Measurements from ENCODE around the gene LAMA3. TPM values are rescaled to one million over a fixed set of nuclear protein-coding genes. Genes with fewer than 3 reads are reported as not detected.
A peak's percentile ranks its signal among the peaks of the same experiment; 100 is the strongest.

The LAMA3 gene
- total and polyA plus RNA-seq, 12 donors, result 1.6 to 10.2 (median 4.0) TPM

DNA sequence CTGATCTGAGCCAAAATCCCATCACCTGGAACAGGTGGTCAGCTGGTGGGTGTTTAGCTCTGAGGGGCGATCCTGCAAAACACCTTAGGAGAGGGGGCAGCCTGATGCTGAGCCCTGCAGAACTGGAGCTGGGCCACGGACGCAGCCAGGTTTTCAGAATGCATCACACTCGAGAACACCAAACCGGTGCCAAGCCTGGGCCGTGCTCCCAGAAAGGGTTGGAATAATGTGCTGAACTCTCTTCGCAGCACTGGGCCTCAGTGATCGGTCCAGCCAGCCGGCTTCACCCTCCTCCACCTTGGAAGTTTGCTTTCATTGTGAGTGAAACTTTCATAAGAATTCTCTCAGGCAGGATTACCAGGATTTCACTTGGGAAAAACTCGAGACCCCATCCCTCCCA, 268.8 kb downstream of the LAMA3 start:
- intact Hi-C loops (cut with DNase I), result no loop called here
- 71 to 79% (median 78%) methylated on average over 6 to 10 of the region's 10 CpGs for WGBS, 4 donors
- H3K4me3 ChIP-seq, result no peak overlapping the region
- H3K27me3 ChIP-seq, result no peaks in the 10 kb centered on the region
- H3K4me1 ChIP-seq (replicated peaks in 1 of 2), result no peaks in the 10 kb centered on the region
- peak in 2 of 7 donors; percentile 16 to 35 for DNase-seq
- H3K27ac ChIP-seq, result no peak overlapping the region
- H3K9me3 ChIP-seq (replicated peaks in 1 of 3), result no peaks in the 10 kb centered on the region
- TF ChIP-seq POLR2A (IDR thresholded peaks at IDR 0.05), result no peak
- TF ChIP-seq, protein P1, sequence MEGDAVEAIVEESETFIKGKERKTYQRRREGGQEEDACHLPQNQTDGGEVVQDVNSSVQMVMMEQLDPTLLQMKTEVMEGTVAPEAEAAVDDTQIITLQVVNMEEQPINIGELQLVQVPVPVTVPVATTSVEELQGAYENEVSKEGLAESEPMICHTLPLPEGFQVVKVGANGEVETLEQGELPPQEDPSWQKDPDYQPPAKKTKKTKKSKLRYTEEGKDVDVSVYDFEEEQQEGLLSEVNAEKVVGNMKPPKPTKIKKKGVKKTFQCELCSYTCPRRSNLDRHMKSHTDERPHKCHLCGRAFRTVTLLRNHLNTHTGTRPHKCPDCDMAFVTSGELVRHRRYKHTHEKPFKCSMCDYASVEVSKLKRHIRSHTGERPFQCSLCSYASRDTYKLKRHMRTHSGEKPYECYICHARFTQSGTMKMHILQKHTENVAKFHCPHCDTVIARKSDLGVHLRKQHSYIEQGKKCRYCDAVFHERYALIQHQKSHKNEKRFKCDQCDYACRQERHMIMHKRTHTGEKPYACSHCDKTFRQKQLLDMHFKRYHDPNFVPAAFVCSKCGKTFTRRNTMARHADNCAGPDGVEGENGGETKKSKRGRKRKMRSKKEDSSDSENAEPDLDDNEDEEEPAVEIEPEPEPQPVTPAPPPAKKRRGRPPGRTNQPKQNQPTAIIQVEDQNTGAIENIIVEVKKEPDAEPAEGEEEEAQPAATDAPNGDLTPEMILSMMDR (IDR thresholded peaks at IDR 0.05), result no peak
- no peaks in the 10 kb centered on the region for H3K36me3 ChIP-seq (replicated peaks in 1 of 2)

DNA sequence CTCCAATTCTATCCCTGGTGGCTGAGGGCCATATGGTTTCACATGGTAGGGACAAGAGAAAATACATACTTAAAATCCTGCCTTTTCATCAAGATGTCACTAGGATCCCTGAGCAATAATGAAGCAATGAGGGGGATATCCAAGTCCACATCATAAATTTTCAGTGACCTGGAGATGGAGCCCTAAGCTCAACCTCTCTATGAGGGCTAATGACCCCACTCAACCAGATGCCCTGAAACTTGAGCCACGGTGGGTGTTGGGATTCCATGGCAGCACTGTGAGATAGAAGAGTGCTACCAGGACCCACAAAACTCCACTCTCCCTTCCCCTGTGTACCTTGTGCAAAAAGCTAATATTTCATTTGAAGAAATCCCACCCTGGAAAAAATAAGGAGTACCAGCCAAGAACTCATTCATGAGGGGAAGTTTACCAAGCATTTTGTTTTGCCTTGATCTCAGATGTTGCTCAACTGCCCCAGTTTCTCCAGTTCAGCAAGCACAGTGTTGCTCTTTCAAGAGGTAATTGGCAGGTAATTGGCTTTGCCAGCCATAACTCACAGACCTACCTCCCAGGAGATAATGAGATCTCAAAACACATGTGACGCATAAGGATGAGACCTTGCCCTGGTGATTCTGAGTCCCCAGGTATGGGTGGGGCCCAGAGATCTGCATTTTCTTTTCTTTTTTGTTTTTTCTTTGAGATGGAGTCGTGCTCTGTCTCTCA, 274.4 kb downstream of the LAMA3 start:
- no peak for DNase-seq
- 72 to 79% (median 76%) methylated on average over 3 of the region's 3 CpGs for WGBS, 4 donors
- no peaks in the 10 kb centered on the region for H3K27me3 ChIP-seq
- no peaks in the 10 kb centered on the region for H3K9me3 ChIP-seq (replicated peaks in 1 of 3)
- TF ChIP-seq, protein P1 (IDR thresholded peaks at IDR 0.05), result peak in 2 of 6 experiments; percentile 6 to 18
- no peak for TF ChIP-seq POLR2A (IDR thresholded peaks at IDR 0.05)
- no peaks in the 10 kb centered on the region for H3K36me3 ChIP-seq (replicated peaks in 1 of 2)
- H3K4me3 ChIP-seq, result no peak overlapping the region
- intact Hi-C loops (cut with DNase I), result no loop called here
- H3K4me1 ChIP-seq (replicated peaks in 1 of 2), result no peaks in the 10 kb centered on the region
- H3K27ac ChIP-seq, result no peak overlapping the region

DNA sequence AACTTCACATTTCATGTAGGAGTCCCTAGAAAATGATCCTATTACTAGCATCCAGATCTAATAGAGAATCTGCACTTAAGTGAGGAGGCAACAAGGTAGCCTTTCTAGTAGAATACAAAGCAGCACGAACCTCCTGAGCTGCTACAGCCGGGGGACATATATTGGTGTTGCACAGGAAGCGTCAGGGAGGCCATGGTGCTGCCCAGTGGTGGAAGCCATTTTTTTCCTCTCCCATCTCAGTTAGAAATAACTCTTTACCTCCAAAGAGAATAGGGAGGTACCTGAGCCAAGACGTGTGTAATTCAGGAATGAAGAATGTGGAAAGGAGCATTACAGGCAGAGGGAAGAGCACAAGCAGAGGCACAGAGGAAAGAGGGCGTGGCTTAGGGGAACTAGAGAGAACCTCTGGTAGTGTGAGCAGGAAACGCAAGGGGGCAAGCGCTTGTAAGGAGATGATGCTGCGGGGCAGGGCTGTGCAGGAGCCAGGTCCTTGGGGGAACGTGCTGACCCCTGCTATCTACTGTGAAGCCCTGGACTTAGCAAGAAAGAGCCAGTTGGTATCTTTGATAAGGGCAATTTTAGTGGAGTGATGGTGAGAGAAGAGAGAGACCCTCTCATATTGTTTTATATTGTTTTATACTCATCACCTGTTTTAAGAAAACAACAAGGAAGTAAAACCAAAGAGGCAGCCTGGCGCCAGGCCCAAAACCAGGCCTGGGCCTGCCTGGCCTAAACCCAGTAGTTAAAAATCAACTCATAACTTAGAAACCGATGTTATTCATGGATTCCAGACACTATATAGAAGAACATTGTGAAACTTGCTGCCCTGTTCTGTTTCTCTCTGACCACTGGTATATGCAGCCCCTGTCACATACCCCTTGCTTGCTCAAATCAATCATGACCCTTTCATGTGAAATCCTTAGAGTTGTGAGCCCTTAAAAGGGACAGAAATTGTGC, 275.3 kb downstream of the LAMA3 start:
- Histone ChIP-seq H3K27me3 (no peaks in the 10 kb centered on the region), H3K4me3 (no peak overlapping the region), H3K4me1 (replicated peaks in 1 of 2) (no peaks in the 10 kb centered on the region), H3K36me3 (replicated peaks in 1 of 2) (no peaks in the 10 kb centered on the region), H3K27ac (no peak overlapping the region), H3K9me3 (replicated peaks in 1 of 3) (no peaks in the 10 kb centered on the region)
- 85 to 94% (median 92%) methylated on average over 11 of the region's 11 CpGs for WGBS, 4 donors
- no peak for DNase-seq
- intact Hi-C loops (cut with DNase I), result no loop called here
- TF ChIP-seq, protein P1 (IDR thresholded peaks at IDR 0.05), result no peak
- no peak for TF ChIP-seq POLR2A (IDR thresholded peaks at IDR 0.05)

DNA sequence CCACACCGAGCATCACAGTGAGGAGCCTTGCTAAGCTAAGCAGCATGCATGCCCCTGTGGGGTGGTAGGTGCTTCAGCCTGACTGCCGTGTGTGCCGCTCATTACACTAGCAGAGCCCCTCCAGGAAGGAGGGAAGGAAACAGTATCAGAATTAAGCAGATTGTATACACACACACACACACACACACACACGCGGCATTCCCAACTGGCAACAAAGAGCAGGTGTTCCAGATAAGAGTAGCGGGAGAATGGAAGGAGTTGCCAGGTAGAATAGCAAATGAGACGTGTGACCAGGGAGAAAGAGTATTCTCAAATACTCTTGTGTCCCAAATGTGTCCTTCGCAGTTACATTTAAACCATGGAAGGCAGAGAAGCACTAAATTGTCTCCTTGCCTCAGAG, 277.7 kb downstream of the LAMA3 start:
- TF ChIP-seq, protein P1 (IDR thresholded peaks at IDR 0.05), result no peak
- no peak for TF ChIP-seq POLR2A (IDR thresholded peaks at IDR 0.05)
- H3K9me3 ChIP-seq (replicated peaks in 1 of 3), result no peaks in the 10 kb centered on the region
- no peaks in the 10 kb centered on the region for H3K4me1 ChIP-seq (replicated peaks in 1 of 2)

More for the DNA sequence above, 277.7 kb downstream of the LAMA3 start:
- no peak for DNase-seq
- Histone ChIP-seq H3K27me3 (no peaks in the 10 kb centered on the region), H3K36me3 (replicated peaks in 1 of 2) (no peaks in the 10 kb centered on the region), H3K4me3 (no peak overlapping the region), H3K27ac (no peak overlapping the region)
- 90 to 96% (median 93%) methylated on average over 6 to 8 of the region's 8 CpGs for WGBS, 4 donors
- intact Hi-C loops (cut with DNase I), result no loop called here

All from adrenal gland (tissue), 12 donors.